ENCODE results near the gene SERPINA7. TPM values are rescaled to one million over a fixed set of nuclear protein-coding genes. Genes with fewer than 3 reads are reported as not detected.
"Not testable (repeated sequence)": the region's sequence is repeated elsewhere in the genome, so short reads cannot be mapped to it uniquely, and the experiment has no call there.

SERPINA7 gene
- total and polyA plus RNA-seq, 2 donors (not counting 1 experiment from before 2014, with no cell fraction given) = not detected

DNA sequence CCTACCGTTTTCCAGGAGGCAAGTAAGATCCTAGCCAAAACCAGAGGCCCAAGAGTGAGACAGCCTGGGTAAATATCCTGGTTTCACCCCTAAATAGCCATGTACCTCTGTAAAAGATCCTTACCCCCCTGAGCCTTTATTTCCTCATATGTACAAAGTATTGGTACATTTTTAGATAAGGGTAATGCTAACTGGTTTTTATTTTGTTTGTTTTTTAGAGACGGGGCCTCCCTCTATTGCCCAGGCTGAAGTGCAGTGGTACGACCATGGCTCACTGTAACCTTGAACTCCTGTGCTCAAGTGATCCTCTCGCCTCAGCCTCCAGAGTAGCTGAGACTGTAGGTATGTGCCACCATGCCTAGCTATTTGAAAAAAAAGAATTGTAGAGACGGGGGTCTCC lies 29.4 kb downstream of the SERPINA7 start:
- Histone ChIP-seq H4K20me1 (ENCODE audit: control insufficient read depth, extremely low read depth, insufficient read depth, low read length) (no peaks in the 10 kb centered on the region), H3K9me3 (ENCODE audit: control insufficient read depth, insufficient read depth, low read depth, low read length) (no peaks in the 10 kb centered on the region), H3K4me1 (ENCODE audit: control insufficient read depth, extremely low read depth, insufficient read depth, low read length) (no peaks in the 10 kb centered on the region), H3K27me3 (ENCODE audit: control insufficient read depth, insufficient read depth, low read length) (no peaks in the 10 kb centered on the region), H3K36me3 (ENCODE audit: control insufficient read depth, insufficient read depth, low read length) (no peaks in the 10 kb centered on the region), H3K4me2 (ENCODE audit: extremely low read depth, insufficient read depth, low read length) (no peak overlapping the region), H3K27ac (ENCODE audit: insufficient read depth, low read length) (no peak overlapping the region), H2AFZ (ENCODE audit: low read length) (no peak overlapping the region), H3K79me2 (ENCODE audit: control insufficient read depth, insufficient read depth, low read length) (no peaks in the 10 kb centered on the region), H3K4me3 (replicated peaks in 1 of 4; ENCODE audit: control extremely low read depth in 1 of 4, insufficient read depth in 1 of 4, low read depth in 3 of 4, low read length in 4 of 4) (no peak overlapping the region), H3K9ac (ENCODE audit: insufficient read depth, low read length) (no peak overlapping the region)
- no peak for DNase-seq (ENCODE audit: low read depth in 2 of 2)
- TF ChIP-seq, protein P1, sequence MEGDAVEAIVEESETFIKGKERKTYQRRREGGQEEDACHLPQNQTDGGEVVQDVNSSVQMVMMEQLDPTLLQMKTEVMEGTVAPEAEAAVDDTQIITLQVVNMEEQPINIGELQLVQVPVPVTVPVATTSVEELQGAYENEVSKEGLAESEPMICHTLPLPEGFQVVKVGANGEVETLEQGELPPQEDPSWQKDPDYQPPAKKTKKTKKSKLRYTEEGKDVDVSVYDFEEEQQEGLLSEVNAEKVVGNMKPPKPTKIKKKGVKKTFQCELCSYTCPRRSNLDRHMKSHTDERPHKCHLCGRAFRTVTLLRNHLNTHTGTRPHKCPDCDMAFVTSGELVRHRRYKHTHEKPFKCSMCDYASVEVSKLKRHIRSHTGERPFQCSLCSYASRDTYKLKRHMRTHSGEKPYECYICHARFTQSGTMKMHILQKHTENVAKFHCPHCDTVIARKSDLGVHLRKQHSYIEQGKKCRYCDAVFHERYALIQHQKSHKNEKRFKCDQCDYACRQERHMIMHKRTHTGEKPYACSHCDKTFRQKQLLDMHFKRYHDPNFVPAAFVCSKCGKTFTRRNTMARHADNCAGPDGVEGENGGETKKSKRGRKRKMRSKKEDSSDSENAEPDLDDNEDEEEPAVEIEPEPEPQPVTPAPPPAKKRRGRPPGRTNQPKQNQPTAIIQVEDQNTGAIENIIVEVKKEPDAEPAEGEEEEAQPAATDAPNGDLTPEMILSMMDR (conservative IDR thresholded peaks at IDR 0.05 in 1 of 2, IDR thresholded peaks at IDR 0.05 in 1 of 2; ENCODE audit: low read depth in 1 of 2, low read length in 2 of 2) = no peak
- no peak for TF ChIP-seq EZH2 (IDR thresholded peaks at IDR 0.05; ENCODE audit: low read length, missing control alignments)

DNA sequence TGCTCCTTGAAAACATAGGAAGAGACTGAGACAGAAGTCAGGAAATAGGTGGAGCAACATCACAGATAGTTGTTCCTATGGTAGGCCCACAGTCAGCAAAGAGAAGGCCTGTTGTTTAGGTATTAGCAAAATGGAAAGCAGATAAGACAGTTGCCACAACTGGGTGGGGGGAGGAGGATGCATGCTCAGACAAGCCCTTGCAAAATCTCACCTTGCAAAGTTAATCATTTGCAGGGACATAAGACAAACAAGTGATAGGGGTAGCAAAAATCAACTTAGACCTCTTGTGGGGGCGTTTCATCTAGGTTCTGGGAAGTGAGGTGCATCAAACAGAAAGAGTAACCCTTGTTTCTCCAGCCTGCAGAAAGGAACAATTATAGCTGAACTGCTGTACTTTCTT lies 30.7 kb downstream of the SERPINA7 start:
- H3K4me1 ChIP-seq (ENCODE audit: control insufficient read depth, extremely low read depth, insufficient read depth, low read length) = no peaks in the 10 kb centered on the region
- H2AFZ ChIP-seq (ENCODE audit: low read length) = no peak overlapping the region
- no peaks in the 10 kb centered on the region for H3K9me3 ChIP-seq (ENCODE audit: control insufficient read depth, insufficient read depth, low read depth, low read length)
- no peak overlapping the region for H3K4me2 ChIP-seq (ENCODE audit: extremely low read depth, insufficient read depth, low read length)
- no peak overlapping the region for H3K9ac ChIP-seq (ENCODE audit: insufficient read depth, low read length)
- H3K27me3 ChIP-seq (ENCODE audit: control insufficient read depth, insufficient read depth, low read length) = no peaks in the 10 kb centered on the region
- no peaks in the 10 kb centered on the region for H3K36me3 ChIP-seq (ENCODE audit: control insufficient read depth, insufficient read depth, low read length)
- no peak for DNase-seq (ENCODE audit: low read depth in 2 of 2)
- no peaks in the 10 kb centered on the region for H4K20me1 ChIP-seq (ENCODE audit: control insufficient read depth, extremely low read depth, insufficient read depth, low read length)
- H3K27ac ChIP-seq (ENCODE audit: insufficient read depth, low read length) = no peak overlapping the region
- no peak overlapping the region for H3K4me3 ChIP-seq (replicated peaks in 1 of 4; ENCODE audit: control extremely low read depth in 1 of 4, insufficient read depth in 1 of 4, low read depth in 3 of 4, low read length in 4 of 4)
- TF ChIP-seq EZH2 (IDR thresholded peaks at IDR 0.05; ENCODE audit: low read length, missing control alignments) = no peak
- TF ChIP-seq, protein P1 (conservative IDR thresholded peaks at IDR 0.05 in 1 of 2, IDR thresholded peaks at IDR 0.05 in 1 of 2; ENCODE audit: low read depth in 1 of 2, low read length in 2 of 2) = no peak
- no peaks in the 10 kb centered on the region for H3K79me2 ChIP-seq (ENCODE audit: control insufficient read depth, insufficient read depth, low read length)

GRCh38 chrX:106005684-106006083 lies 32.8 kb downstream of the SERPINA7 start:
- no peaks in the 10 kb centered on the region for H3K4me1 ChIP-seq (ENCODE audit: control insufficient read depth, extremely low read depth, insufficient read depth, low read length)
- H3K79me2 ChIP-seq (ENCODE audit: control insufficient read depth, insufficient read depth, low read length) = no peaks in the 10 kb centered on the region
- no peaks in the 10 kb centered on the region for H3K9me3 ChIP-seq (ENCODE audit: control insufficient read depth, insufficient read depth, low read depth, low read length)
- H3K27me3 ChIP-seq (ENCODE audit: control insufficient read depth, insufficient read depth, low read length) = no peaks in the 10 kb centered on the region
- no peak for TF ChIP-seq EZH2 (IDR thresholded peaks at IDR 0.05; ENCODE audit: low read length, missing control alignments)
- TF ChIP-seq, protein P1 (conservative IDR thresholded peaks at IDR 0.05 in 1 of 2, IDR thresholded peaks at IDR 0.05 in 1 of 2; ENCODE audit: low read depth in 1 of 2, low read length in 2 of 2) = no peak
- no peaks in the 10 kb centered on the region for H3K36me3 ChIP-seq (ENCODE audit: control insufficient read depth, insufficient read depth, low read length)
- no peak overlapping the region for H2AFZ ChIP-seq (ENCODE audit: low read length)
- H3K27ac ChIP-seq (ENCODE audit: insufficient read depth, low read length) = no peak overlapping the region
- no peaks in the 10 kb centered on the region for H4K20me1 ChIP-seq (ENCODE audit: control insufficient read depth, extremely low read depth, insufficient read depth, low read length)
- no peak overlapping the region for H3K9ac ChIP-seq (ENCODE audit: insufficient read depth, low read length)
- no peak for DNase-seq (ENCODE audit: low read depth in 2 of 2)
- H3K4me3 ChIP-seq (replicated peaks in 1 of 4; ENCODE audit: control extremely low read depth in 1 of 4, insufficient read depth in 1 of 4, low read depth in 3 of 4, low read length in 4 of 4) = no peak overlapping the region
- H3K4me2 ChIP-seq (ENCODE audit: extremely low read depth, insufficient read depth, low read length) = no peak overlapping the region

DNA sequence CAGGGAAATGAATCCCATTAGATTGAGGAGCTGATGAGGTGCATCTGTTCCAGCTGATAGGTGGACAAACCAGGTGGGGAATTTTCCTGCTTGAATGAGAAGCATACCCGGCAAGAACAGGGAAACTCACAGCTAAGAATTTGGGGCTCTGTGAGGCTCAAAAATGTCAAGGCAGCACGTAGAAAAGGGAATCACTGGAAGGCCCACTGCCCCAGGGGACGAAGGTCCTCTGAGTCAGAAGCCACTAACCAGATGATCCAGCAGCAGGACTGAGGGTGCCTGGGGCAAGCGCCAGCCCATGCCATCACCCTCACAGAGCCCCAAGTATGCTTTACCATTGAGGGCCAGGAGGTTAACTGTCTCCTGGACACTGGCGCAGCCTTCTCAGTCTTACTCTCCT lies 37.9 kb downstream of the SERPINA7 start:
- not testable (repeated sequence) for H3K9ac ChIP-seq (ENCODE audit: insufficient read depth, low read length); H3K27ac ChIP-seq (ENCODE audit: insufficient read depth, low read length); DNase-seq (ENCODE audit: low read depth in 2 of 2); H3K4me2 ChIP-seq (ENCODE audit: extremely low read depth, insufficient read depth, low read length); H2AFZ ChIP-seq (ENCODE audit: low read length); H3K27me3 ChIP-seq (ENCODE audit: control insufficient read depth, insufficient read depth, low read length); H3K79me2 ChIP-seq (ENCODE audit: control insufficient read depth, insufficient read depth, low read length); H4K20me1 ChIP-seq (ENCODE audit: control insufficient read depth, extremely low read depth, insufficient read depth, low read length); H3K4me1 ChIP-seq (ENCODE audit: control insufficient read depth, extremely low read depth, insufficient read depth, low read length); H3K4me3 ChIP-seq (replicated peaks in 1 of 4; ENCODE audit: control extremely low read depth in 1 of 4, insufficient read depth in 1 of 4, low read depth in 3 of 4, low read length in 4 of 4); H3K36me3 ChIP-seq (ENCODE audit: control insufficient read depth, insufficient read depth, low read length); H3K9me3 ChIP-seq (ENCODE audit: control insufficient read depth, insufficient read depth, low read depth, low read length)
